Measurements from ENCODE around the gene RAB42.
A peak's percentile ranks its signal among the peaks of the same experiment; 100 is the strongest.
"Not testable (repeated sequence)": the region's sequence is repeated elsewhere in the genome, so short reads cannot be mapped to it uniquely, and the experiment has no call there.

Gene RAB42

DNA sequence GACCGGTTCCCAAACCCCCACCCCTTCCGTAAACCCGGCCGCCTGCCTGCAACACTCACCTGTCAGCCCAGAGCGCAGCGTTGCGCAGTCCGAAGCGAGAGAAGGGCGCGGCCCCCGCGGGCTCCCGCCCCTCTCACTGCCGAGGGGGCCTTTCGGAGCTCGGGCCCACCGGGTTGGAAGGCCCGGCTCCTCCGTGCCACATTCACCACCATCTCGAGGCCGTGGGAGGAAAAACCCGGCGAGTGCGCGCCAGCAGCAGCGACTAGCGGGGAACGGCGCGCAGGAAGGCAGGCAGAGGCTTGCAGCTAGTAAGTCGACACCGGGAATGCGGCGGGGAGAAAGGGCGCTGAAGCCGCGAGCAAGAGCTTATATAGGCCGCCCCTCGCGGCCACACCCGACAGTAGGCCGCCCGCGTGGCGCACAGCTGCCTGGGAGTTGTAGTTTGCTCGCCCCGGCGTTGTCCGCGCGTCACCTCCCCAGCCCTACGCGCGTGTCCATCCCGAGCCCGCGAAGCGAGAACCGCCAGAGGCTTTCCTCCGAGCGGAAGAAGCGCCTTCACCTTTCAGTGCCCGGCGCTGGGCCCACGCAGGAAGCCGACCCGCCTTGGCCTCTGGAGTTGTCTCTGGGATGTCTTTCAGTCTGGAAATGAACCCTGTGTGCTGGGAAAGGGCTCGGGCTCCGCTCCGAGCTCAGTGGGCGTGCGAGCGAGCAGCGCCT, 10.4 kb upstream of the RAB42 start:
- Histone ChIP-seq H3K27ac (ENCODE audit: low read depth, low read length) (peak overlapping the region; percentile 91), H3K4me3 (ENCODE audit: low read depth in 1 of 5, low read length in 5 of 5) (peak overlapping the region; percentile 84 to 98 (median 93)), H3K9ac (ENCODE audit: low read length in 5 of 5) (peak overlapping the region; percentile 86 to 95 (median 90)), H3K9me3 (ENCODE audit: control insufficient read depth in 5 of 5, low read length in 5 of 5) (no peaks in the 10 kb centered on the region), H3K4me1 (ENCODE audit: control insufficient read depth in 5 of 5, insufficient read depth in 5 of 5, low read length in 5 of 5) (peaks cover 0 to 47% (median 32%) of the 10 kb centered on the region in 5 donors), H3K27me3 (ENCODE audit: control insufficient read depth in 5 of 5, insufficient read depth in 4 of 5, low read length in 5 of 5) (no peaks in the 10 kb centered on the region), H3K36me3 (ENCODE audit: control insufficient read depth in 5 of 5, insufficient read depth in 5 of 5, low read length in 5 of 5) (peaks cover 14 to 37% (median 33%) of the 10 kb centered on the region in 5 donors)

DNA sequence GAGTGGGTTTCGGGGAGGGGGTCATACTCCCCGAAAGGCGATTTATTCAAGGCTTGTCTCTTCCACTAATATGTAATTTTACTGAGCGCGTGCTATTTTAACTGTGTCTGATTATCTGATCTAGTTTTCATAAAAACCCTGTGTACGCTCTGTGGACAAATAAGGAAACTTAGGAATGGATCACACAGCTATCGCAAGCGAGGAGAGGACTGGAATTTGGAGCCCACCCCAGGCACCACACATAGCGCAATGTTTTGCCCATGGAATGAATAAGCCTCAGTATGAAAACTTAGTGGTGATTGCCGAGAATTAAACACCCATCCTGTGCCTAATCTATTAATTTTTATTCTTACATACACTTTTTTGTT, 9.8 kb upstream of the RAB42 start:
- Histone ChIP-seq H3K27me3 (ENCODE audit: control insufficient read depth in 5 of 5, insufficient read depth in 4 of 5, low read length in 5 of 5) (no peaks in the 10 kb centered on the region), H3K27ac (ENCODE audit: low read depth, low read length) (peak overlapping the region; percentile 91), H3K9me3 (ENCODE audit: control insufficient read depth in 5 of 5, low read length in 5 of 5) (no peaks in the 10 kb centered on the region), H3K9ac (ENCODE audit: low read length in 5 of 5) (peak overlapping the region; percentile 70 to 95 (median 86)), H3K4me1 (ENCODE audit: control insufficient read depth in 5 of 5, insufficient read depth in 5 of 5, low read length in 5 of 5) (peaks cover 0 to 47% (median 32%) of the 10 kb centered on the region in 5 donors), H3K36me3 (ENCODE audit: control insufficient read depth in 5 of 5, insufficient read depth in 5 of 5, low read length in 5 of 5) (peaks cover 9 to 32% (median 27%) of the 10 kb centered on the region in 5 donors), H3K4me3 (ENCODE audit: low read depth in 1 of 5, low read length in 5 of 5) (peak overlapping the region; percentile 72 to 94 (median 92))

DNA sequence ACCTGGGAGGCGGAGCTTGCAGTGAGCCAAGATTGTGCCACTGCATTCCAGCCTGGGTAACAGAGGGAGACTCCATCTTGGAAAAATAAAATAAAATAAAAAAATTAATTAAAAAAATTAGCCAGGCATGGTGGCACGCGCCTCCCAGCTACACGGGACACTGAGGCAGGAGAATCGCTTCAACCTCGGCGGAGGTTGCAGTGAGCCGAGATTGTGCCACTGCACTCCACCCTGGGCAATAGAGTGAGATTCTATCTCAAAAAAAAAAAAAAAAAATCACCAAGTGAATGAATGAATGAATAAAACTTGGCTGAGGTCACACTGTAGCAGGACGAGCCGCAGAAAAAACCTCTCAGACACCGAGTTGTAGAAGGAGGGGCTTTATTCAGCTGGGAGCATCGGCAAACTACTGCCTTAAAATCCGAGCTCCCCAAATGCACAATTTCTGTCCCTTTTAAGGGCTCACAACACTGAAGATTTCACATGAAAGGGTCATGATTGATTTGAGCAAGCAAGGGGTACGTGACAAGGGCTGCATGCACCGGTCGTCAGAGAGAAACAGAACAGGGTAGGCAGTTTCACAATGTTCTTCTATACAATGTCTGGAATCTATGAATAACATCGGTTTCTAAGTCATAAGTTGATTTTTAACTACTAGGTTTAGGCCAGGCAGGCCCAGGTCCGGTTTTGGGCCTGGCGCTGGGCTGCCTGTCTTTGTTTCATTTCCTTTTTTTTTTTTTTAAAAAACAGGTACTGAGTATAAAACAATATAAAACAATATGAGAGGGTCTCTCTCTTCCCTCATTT, 5.3 kb upstream of the RAB42 start:
- not testable (repeated sequence) for H3K9me3 ChIP-seq (ENCODE audit: control insufficient read depth in 5 of 5, low read length in 5 of 5); H3K36me3 ChIP-seq (ENCODE audit: control insufficient read depth in 5 of 5, insufficient read depth in 5 of 5, low read length in 5 of 5); H3K27ac ChIP-seq (ENCODE audit: low read depth, low read length); H3K27me3 ChIP-seq (ENCODE audit: control insufficient read depth in 5 of 5, insufficient read depth in 4 of 5, low read length in 5 of 5); H3K4me3 ChIP-seq (ENCODE audit: low read depth in 1 of 5, low read length in 5 of 5); H3K9ac ChIP-seq (ENCODE audit: low read length in 5 of 5)
- peaks cover 7 to 33% (median 24%) of the 10 kb centered on the region in 5 donors for H3K4me1 ChIP-seq (ENCODE audit: control insufficient read depth in 5 of 5, insufficient read depth in 5 of 5, low read length in 5 of 5)

DNA sequence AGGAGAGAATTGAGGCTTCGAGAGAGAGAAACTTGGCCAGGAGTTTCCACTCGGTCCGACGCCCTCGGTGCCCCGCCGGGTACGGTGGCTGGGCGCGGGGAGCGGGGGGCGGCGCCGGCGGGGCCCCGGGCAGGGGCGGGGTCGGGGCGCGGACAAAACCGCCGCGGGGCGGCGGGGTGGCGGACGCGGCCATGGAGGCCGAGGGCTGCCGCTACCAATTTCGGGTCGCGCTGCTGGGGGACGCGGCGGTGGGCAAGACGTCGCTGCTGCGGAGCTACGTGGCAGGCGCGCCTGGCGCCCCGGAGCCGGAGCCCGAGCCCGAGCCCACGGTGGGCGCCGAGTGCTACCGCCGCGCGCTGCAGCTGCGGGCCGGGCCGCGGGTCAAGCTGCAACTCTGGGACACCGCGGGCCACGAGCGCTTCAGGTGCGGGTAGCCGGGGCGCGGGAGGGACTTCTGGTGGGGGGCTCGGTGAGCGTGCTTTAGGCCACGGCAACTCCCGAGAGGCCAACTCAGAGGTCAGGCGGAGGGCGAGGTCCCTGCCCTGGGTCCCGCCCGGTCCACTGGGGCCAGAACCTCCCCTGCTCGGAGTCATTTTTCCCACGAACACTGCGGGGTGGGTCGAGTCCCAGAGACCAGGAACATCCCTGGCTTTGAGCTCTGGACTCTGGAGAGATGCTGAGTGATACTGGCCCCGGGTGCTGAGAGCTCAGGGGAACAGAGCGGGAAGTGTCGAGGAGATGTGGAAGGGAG, 431 bp downstream of the RAB42 start:
- H3K9me3 ChIP-seq (ENCODE audit: control insufficient read depth in 5 of 5, low read length in 5 of 5): no peaks in the 10 kb centered on the region
- peak overlapping the region; percentile 60 to 74 (median 65) for H3K4me3 ChIP-seq (ENCODE audit: low read depth in 1 of 5, low read length in 5 of 5)
- H3K9ac ChIP-seq (ENCODE audit: low read length in 5 of 5): peak overlapping the region; percentile 9 to 75 (median 48)
- no peaks in the 10 kb centered on the region for H3K27me3 ChIP-seq (ENCODE audit: control insufficient read depth in 5 of 5, insufficient read depth in 4 of 5, low read length in 5 of 5)
- no peaks in the 10 kb centered on the region for H3K36me3 ChIP-seq (ENCODE audit: control insufficient read depth in 5 of 5, insufficient read depth in 5 of 5, low read length in 5 of 5)
- no peak overlapping the region for H3K27ac ChIP-seq (ENCODE audit: low read depth, low read length)
- H3K4me1 ChIP-seq (ENCODE audit: control insufficient read depth in 5 of 5, insufficient read depth in 5 of 5, low read length in 5 of 5): peaks cover 11 to 42% (median 25%) of the 10 kb centered on the region in 5 donors

DNA sequence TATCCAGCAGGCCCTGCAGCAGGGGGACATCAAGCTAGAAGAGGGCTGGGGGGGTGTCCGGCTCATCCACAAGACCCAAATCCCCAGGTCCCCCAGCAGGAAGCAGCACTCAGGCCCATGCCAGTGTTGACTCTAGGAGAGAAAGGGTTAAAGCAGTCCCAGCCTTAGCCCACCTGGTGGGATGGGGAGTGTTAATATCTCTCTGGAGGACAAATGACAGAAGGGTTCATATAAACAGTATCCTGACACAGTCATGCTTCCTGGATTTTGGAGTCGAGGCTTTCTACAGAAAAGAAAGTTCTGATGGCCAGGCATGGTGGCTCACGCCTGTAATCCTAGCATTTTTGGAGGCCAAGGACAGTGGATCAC, 1.9 kb downstream of the RAB42 start:
- peaks cover 11 to 42% (median 25%) of the 10 kb centered on the region in 5 donors for H3K4me1 ChIP-seq (ENCODE audit: control insufficient read depth in 5 of 5, insufficient read depth in 5 of 5, low read length in 5 of 5)

DNA sequence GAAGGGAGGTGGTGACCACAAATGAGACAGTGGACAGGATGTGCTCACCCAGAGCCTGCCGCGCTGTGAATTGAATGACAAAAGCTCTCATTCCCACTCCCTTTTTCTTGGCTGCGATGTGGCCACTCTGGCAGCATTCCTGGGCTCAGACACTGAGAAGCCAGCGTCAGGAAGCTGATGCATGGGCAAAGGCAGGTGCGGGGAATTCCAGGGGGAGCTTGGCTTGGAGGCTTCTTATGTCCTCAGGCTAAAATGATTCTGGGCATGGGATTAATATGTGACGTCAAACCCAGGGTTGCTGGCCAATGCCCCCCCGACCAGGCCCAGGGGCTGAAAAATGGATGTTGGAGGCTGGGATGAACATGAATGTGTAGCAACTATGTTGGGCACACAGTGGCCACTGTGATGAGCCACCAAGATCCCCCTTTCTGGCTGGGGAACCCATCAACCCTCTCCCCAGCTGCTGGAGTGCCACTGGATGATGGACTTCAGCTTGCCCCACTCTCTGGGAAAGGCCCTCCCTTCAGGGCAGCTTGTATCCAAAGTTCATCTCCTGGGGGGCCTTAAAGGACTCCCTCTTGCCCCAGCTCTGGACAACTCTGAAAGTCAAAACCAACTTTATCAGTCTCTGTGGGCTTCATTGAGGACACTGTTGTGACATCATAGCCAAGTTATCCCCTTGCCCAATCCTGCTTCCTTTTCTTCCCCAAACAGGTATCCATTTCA, 2.8 kb downstream of the RAB42 start:
- H3K4me3 ChIP-seq (ENCODE audit: low read depth in 1 of 5, low read length in 5 of 5): not testable (repeated sequence)

More for the DNA sequence above, 1.9 kb downstream of the RAB42 start:
- not testable (repeated sequence) for H3K9me3 ChIP-seq (ENCODE audit: control insufficient read depth in 5 of 5, low read length in 5 of 5); H3K27ac ChIP-seq (ENCODE audit: low read depth, low read length); H3K4me3 ChIP-seq (ENCODE audit: low read depth in 1 of 5, low read length in 5 of 5); H3K27me3 ChIP-seq (ENCODE audit: control insufficient read depth in 5 of 5, insufficient read depth in 4 of 5, low read length in 5 of 5); H3K9ac ChIP-seq (ENCODE audit: low read length in 5 of 5); H3K36me3 ChIP-seq (ENCODE audit: control insufficient read depth in 5 of 5, insufficient read depth in 5 of 5, low read length in 5 of 5)

DNA sequence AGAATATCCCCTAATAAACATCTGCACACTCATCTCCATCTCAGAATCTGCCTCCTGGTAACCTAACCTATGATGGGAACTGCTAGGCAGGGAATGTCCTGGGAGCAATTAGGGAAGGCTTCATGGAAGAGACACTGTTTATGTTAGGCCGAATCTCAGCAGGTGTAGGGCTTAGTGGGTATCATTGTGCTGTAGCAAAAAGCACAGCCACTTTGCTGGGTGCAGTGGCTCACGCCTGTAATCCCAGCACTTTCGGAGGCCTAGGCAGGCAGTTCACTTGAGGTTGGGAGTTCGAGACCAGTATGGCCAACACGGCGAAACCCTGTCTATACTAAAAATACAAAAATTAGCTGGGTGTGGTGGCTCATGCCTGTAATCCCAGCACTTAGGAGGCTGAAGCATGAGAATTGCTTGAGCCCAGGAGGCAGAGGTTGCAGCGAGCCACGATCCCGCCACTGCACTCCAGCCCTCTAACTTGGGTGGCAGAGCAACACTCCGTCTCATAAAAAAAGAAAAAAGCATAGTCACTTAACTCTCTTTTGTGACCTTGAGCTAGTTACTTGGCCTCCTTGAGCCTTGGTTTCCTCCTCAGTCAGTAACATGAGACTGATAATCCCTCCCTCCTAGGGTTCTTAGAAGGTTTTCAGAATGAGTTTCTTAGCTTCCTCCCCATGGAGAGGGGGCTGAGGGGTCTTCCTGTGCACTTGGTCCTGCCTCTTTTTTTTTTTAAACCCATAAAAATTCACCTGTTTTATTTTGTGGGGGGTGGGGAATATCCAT, 3.5 kb downstream of the RAB42 start:
- Histone ChIP-seq H3K27me3 (ENCODE audit: control insufficient read depth in 5 of 5, insufficient read depth in 4 of 5, low read length in 5 of 5) (no peaks in the 10 kb centered on the region), H3K27ac (ENCODE audit: low read depth, low read length) (no peak overlapping the region), H3K9me3 (ENCODE audit: control insufficient read depth in 5 of 5, low read length in 5 of 5) (no peaks in the 10 kb centered on the region), H3K36me3 (ENCODE audit: control insufficient read depth in 5 of 5, insufficient read depth in 5 of 5, low read length in 5 of 5) (peaks cover 0 to 2% (median under 1%) of the 10 kb centered on the region in 5 donors), H3K4me1 (ENCODE audit: control insufficient read depth in 5 of 5, insufficient read depth in 5 of 5, low read length in 5 of 5) (peaks cover 6 to 32% (median 14%) of the 10 kb centered on the region in 5 donors), H3K9ac (ENCODE audit: low read length in 5 of 5) (no peak overlapping the region), H3K4me3 (ENCODE audit: low read depth in 1 of 5, low read length in 5 of 5) (no peak overlapping the region)

More for the DNA sequence above, 2.8 kb downstream of the RAB42 start:
- not testable (repeated sequence) for H3K27ac ChIP-seq (ENCODE audit: low read depth, low read length); H3K36me3 ChIP-seq (ENCODE audit: control insufficient read depth in 5 of 5, insufficient read depth in 5 of 5, low read length in 5 of 5); H3K9me3 ChIP-seq (ENCODE audit: control insufficient read depth in 5 of 5, low read length in 5 of 5); H3K9ac ChIP-seq (ENCODE audit: low read length in 5 of 5); H3K27me3 ChIP-seq (ENCODE audit: control insufficient read depth in 5 of 5, insufficient read depth in 4 of 5, low read length in 5 of 5)
- H3K4me1 ChIP-seq (ENCODE audit: control insufficient read depth in 5 of 5, insufficient read depth in 5 of 5, low read length in 5 of 5): peaks cover 11 to 39% (median 20%) of the 10 kb centered on the region in 5 donors

DNA sequence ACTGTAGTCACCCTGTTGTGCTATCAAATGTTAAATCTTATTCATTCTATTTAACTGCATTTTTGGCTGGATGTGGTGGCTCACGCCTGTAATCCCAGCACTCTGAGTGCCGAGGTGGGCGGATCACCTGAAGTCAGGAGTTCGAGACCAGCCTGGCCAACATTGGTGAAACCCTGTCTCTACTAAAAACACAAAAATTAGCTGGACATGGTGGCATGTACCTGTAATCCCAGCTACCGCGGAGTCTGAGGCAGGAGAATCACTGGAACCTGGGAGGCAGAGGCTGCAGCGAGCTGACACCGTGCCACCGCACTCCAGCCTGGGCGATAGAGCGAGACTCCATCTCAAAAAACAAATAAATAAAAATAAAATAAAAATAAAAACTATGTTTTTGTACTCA, 4.2 kb downstream of the RAB42 start:
- not testable (repeated sequence) for H3K4me3 ChIP-seq (ENCODE audit: low read depth in 1 of 5, low read length in 5 of 5); H3K36me3 ChIP-seq (ENCODE audit: control insufficient read depth in 5 of 5, insufficient read depth in 5 of 5, low read length in 5 of 5); H3K27ac ChIP-seq (ENCODE audit: low read depth, low read length); H3K27me3 ChIP-seq (ENCODE audit: control insufficient read depth in 5 of 5, insufficient read depth in 4 of 5, low read length in 5 of 5); H3K9ac ChIP-seq (ENCODE audit: low read length in 5 of 5); H3K9me3 ChIP-seq (ENCODE audit: control insufficient read depth in 5 of 5, low read length in 5 of 5)
- H3K4me1 ChIP-seq (ENCODE audit: control insufficient read depth in 5 of 5, insufficient read depth in 5 of 5, low read length in 5 of 5): peaks cover 6 to 25% (median 14%) of the 10 kb centered on the region in 5 donors

DNA sequence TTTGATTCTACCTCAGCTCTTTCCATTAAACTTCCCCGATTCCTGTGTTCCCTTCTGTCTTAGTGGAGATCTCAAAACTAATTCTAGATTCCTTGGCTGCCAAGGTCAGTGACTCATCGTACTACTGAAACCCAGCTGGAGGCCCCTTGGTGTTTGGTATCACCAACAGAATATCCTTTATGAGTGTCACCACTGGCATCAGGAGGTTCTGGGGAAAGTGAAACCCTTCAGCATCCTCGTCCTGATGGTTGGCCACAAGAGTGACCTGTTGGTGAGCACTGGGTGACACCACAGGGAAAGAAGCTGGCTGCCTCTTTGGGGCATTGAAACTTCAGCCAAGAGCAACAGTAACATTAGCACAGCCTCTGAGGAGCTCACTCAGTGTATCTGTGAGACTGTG, 9.6 kb downstream of the RAB42 start:
- Histone ChIP-seq H3K9ac (ENCODE audit: low read length in 5 of 5) (peak overlapping the region in 1 of 5 donors; percentile 13), H3K36me3 (ENCODE audit: control insufficient read depth in 5 of 5, insufficient read depth in 5 of 5, low read length in 5 of 5) (peaks cover 3 to 43% (median 36%) of the 10 kb centered on the region in 5 donors), H3K4me1 (ENCODE audit: control insufficient read depth in 5 of 5, insufficient read depth in 5 of 5, low read length in 5 of 5) (no peaks in the 10 kb centered on the region), H3K4me3 (ENCODE audit: low read depth in 1 of 5, low read length in 5 of 5) (no peak overlapping the region), H3K27me3 (ENCODE audit: control insufficient read depth in 5 of 5, insufficient read depth in 4 of 5, low read length in 5 of 5) (no peaks in the 10 kb centered on the region), H3K9me3 (ENCODE audit: control insufficient read depth in 5 of 5, low read length in 5 of 5) (no peaks in the 10 kb centered on the region), H3K27ac (ENCODE audit: low read depth, low read length) (no peak overlapping the region)
